HG02884 (cell line): ENCODE data around the gene NLRP10.
"Not testable (repeated sequence)": the region's sequence is repeated elsewhere in the genome, so short reads cannot be mapped to it uniquely, and the experiment has no call there.

Experiments
- ATAC-seq: cut with Tn5 transposase; IDR thresholded peaks from one replicate; pipeline ENCODE4 v1.9.1; 2021; ENCODE audit warnings: mild to moderate bottlenecking, moderate library complexity; ENCODE audit not compliant: unreplicated experiment

The NLRP10 gene

GRCh38 chr11:7965386-7965785 is at the start of gene NLRP10:
Gene NLRP10 (minus strand): TSS chr11:7965447. CDS start chr11:7963495, 1,952 bp downstream.
- no peak for ATAC-seq

- ATAC-seq = no peak
Measured at GRCh38 chr11:8013833-8014232, 48.6 kb upstream of the NLRP10 start.

GRCh38 chr11:8011981-8012444 is 46.8 kb upstream of the NLRP10 start:
- no peak for ATAC-seq

GRCh38 chr11:8011371-8011770 is 46.1 kb upstream of the NLRP10 start:
- no peak for ATAC-seq

GRCh38 chr11:8009856-8010255 is 44.6 kb upstream of the NLRP10 start:
- no peak for ATAC-seq

GRCh38 chr11:8008212-8008611 is 43.0 kb upstream of the NLRP10 start:
- ATAC-seq = no peak

GRCh38 chr11:8006349-8006977 is 41.2 kb upstream of the NLRP10 start:
- ATAC-seq = peak; percentile 80

- ATAC-seq = no peak
Measured at GRCh38 chr11:8005556-8005955, 40.3 kb upstream of the NLRP10 start.

GRCh38 chr11:8004008-8004407 is 38.8 kb upstream of the NLRP10 start:
- no peak for ATAC-seq

GRCh38 chr11:8003187-8003586 is 37.9 kb upstream of the NLRP10 start:
- no peak for ATAC-seq

GRCh38 chr11:8002676-8003075 is 37.4 kb upstream of the NLRP10 start:
- ATAC-seq = no peak

GRCh38 chr11:8000390-8000789 is 35.1 kb upstream of the NLRP10 start:
- no peak for ATAC-seq

GRCh38 chr11:7999795-8000194 is 34.5 kb upstream of the NLRP10 start:
- no peak for ATAC-seq

- ATAC-seq = no peak
Measured at GRCh38 chr11:7994581-7995278, 29.5 kb upstream of the NLRP10 start.

- ATAC-seq = not testable (repeated sequence)
Measured at GRCh38 chr11:7987560-7987883, 22.3 kb upstream of the NLRP10 start.

GRCh38 chr11:7986768-7987559 is 21.7 kb upstream of the NLRP10 start, which contains the start of gene EIF3F:
Gene EIF3F (plus strand): TSS chr11:7987337. CDS start chr11:7987353, 16 bp downstream.
- peak; percentile 95 for ATAC-seq

- no peak for ATAC-seq
Measured at GRCh38 chr11:7983832-7984590, 18.8 kb upstream of the NLRP10 start.

- no peak for ATAC-seq
Measured at GRCh38 chr11:7982582-7983119, 17.4 kb upstream of the NLRP10 start.

- ATAC-seq = no peak
Measured at GRCh38 chr11:7981619-7982157, 16.4 kb upstream of the NLRP10 start.

- no peak for ATAC-seq
Measured at GRCh38 chr11:7977232-7977917, 12.1 kb upstream of the NLRP10 start.
